Activated CD4-positive, alpha-beta T cell treated with anti-CD3 and anti-CD28 coated beads for 24 hours (primary cell): ENCODE results near the gene FIGNL1.

ENCODE experiments used
- DNase-seq, 2 donors: peaks; one replicate each; pipeline ENCODE4 v3.0.0-alpha.2; 2020; ENCODE audit warnings: low read depth in 2 of 2

Gene FIGNL1

GRCh38 chr7:50431316-50431715 is 18.8 kb downstream of the FIGNL1 start:
- no peak for DNase-seq

GRCh38 chr7:50428911-50429310 is 21.2 kb downstream of the FIGNL1 start:
- DNase-seq: no peak

- no peak for DNase-seq
Measured at GRCh38 chr7:50427518-50427917, 22.6 kb downstream of the FIGNL1 start.

- no peak for DNase-seq
Measured at GRCh38 chr7:50426280-50427045, 23.7 kb downstream of the FIGNL1 start.

- no peak for DNase-seq
Measured at GRCh38 chr7:50425318-50425717, 24.8 kb downstream of the FIGNL1 start.

GRCh38 chr7:50423860-50424259 is 26.3 kb downstream of the FIGNL1 start:
- DNase-seq: no peak

- no peak for DNase-seq
Measured at GRCh38 chr7:50422858-50423257, 27.3 kb downstream of the FIGNL1 start.

- DNase-seq: no peak
Measured at GRCh38 chr7:50421043-50421442, 29.1 kb downstream of the FIGNL1 start.

GRCh38 chr7:50418526-50419290 is 31.4 kb downstream of the FIGNL1 start:
- no peak for DNase-seq

GRCh38 chr7:50418086-50418515 is 32.0 kb downstream of the FIGNL1 start:
- DNase-seq: peak; percentile 59 to 66

- DNase-seq: no peak
Measured at GRCh38 chr7:50416527-50417182, 33.5 kb downstream of the FIGNL1 start.

- DNase-seq: no peak
Measured at GRCh38 chr7:50415844-50416364, 34.2 kb downstream of the FIGNL1 start.

- no peak for DNase-seq
Measured at GRCh38 chr7:50413561-50413960, 36.6 kb downstream of the FIGNL1 start.

- no peak for DNase-seq
Measured at GRCh38 chr7:50412973-50413372, 37.2 kb downstream of the FIGNL1 start.

GRCh38 chr7:50411332-50411731 is 38.8 kb downstream of the FIGNL1 start:
- no peak for DNase-seq

- no peak for DNase-seq
Measured at GRCh38 chr7:50409856-50410745, 40.0 kb downstream of the FIGNL1 start.

- DNase-seq: no peak
Measured at GRCh38 chr7:50406935-50407334, 43.2 kb downstream of the FIGNL1 start.

GRCh38 chr7:50405221-50405620 is 44.9 kb downstream of the FIGNL1 start:
- DNase-seq: no peak

- DNase-seq: no peak
Measured at GRCh38 chr7:50404392-50404791, 45.8 kb downstream of the FIGNL1 start.

- no peak for DNase-seq
Measured at GRCh38 chr7:50400114-50400513, 50.0 kb downstream of the FIGNL1 start.

GRCh38 chr7:50399635-50400034 is 50.5 kb downstream of the FIGNL1 start:
- no peak for DNase-seq
